Esophagus muscularis mucosa (tissue), 4 donors: ENCODE results near the gene MAP2K5. TPM values are rescaled to one million over a fixed set of nuclear protein-coding genes. Genes with fewer than 3 reads are reported as not detected.

Experiments used
- DNase-seq: peaks from one replicate; pipeline ENCODE4 v3.0.0-alpha.2; 2017; ENCODE audit errors: extremely low spot score
- H3K27ac ChIP-seq, 4 donors: fragments of 200-600 bp; sonication (generic); replicated peaks in 1 of 4; 1 replicate in 3 of 4; 2 replicates in 1 of 4; pipeline ENCODE4 v1.5.1; 2016 to 2019; ENCODE audit warnings: mild to moderate bottlenecking in 1 of 4
- H3K27me3 ChIP-seq, 4 donors: fragments of 200-600 bp; sonication (generic); one replicate each; pipeline versions ENCODE4 v1.5.1 to v1.6.0; 2016 to 2019
- H3K36me3 ChIP-seq, 4 donors: fragments of 200-600 bp; sonication (generic); one replicate each; pipeline ENCODE4 v1.5.1; 2016 to 2019
- H3K4me1 ChIP-seq, 4 donors: fragments of 200-600 bp; sonication (generic); one replicate each; pipeline ENCODE4 v1.5.1; 2016 to 2019
- H3K4me3 ChIP-seq, 4 donors: fragments of 200-600 bp; sonication (generic); 1 replicate in 2 of 4; 2 replicates in 2 of 4; pipeline ENCODE4 v1.5.1; 2016 to 2019; ENCODE audit warnings: mild to moderate bottlenecking in 4 of 4, moderate library complexity in 1 of 4
- H3K9me3 ChIP-seq, 4 donors: fragments of 200-600 bp; sonication (generic); 1 replicate in 3 of 4; 2 replicates in 1 of 4; pipeline ENCODE4 v1.5.1; 2016 to 2019
- CTCF ChIP-seq, 3 experiments: fragments of 200-600 bp in 2 of 3; fragments of 450-650 bp in 1 of 3; sonication (generic) in 2 of 3; IDR thresholded peaks; one replicate each; pipeline ENCODE4 v1.5.1; 2017 to 2019; ENCODE audit warnings: antibody characterized with exemption in 3 of 3, mild to moderate bottlenecking in 2 of 3, moderate library complexity in 1 of 3
- EP300 ChIP-seq: sonication (generic); formaldehyde crosslinking; IDR thresholded peaks from one replicate; pipeline ENCODE4 v1.6.1; 2017; ENCODE audit warnings: antibody characterized with exemption
- POLR2A ChIP-seq: fragments of 450-650 bp; IDR thresholded peaks from one replicate; pipeline ENCODE4 v1.6.1; 2017; ENCODE audit warnings: antibody characterized with exemption, moderate library complexity, mild to moderate bottlenecking, low read depth
- POLR2AphosphoS5 ChIP-seq, 2 donors: sonication (generic); formaldehyde crosslinking; IDR thresholded peaks; one replicate each; pipeline ENCODE4 v1.6.1; 2017; ENCODE audit warnings: antibody characterized with exemption in 2 of 2
- WGBS: methylation state at CpG from one replicate; pipeline ENCODE4 v1.1.5; 2018; 5-methylcytosine and 5-hydroxymethylcytosine counted together
- intact Hi-C: fragments of 100-400 bp; cut with DNase I; formaldehyde crosslinking; loops from one replicate; pipeline ENCODE4 v1.15.1; 2023
- total RNA-seq, 4 donors: library from RNA; depleted of rRNA; stranded (reverse); fragments of >200 nt; gene quantifications; one replicate each; pipeline versions ENCODE4 v1.1.0 to v1.2.1, GENCODE V29; 2016

Gene MAP2K5
- total RNA-seq, 4 donors from 2014 or later, result 7.8 to 11.9 (median 10.6) TPM

- H3K27me3 ChIP-seq, result no peaks in the 10 kb centered on the region
- WGBS, result 92% methylated on average over 6 of the region's 6 CpGs
- peaks cover 3 to 58% (median 35%) of the 10 kb centered on the region in 4 donors for H3K36me3 ChIP-seq
- H3K9me3 ChIP-seq, result no peaks in the 10 kb centered on the region
- intact Hi-C loops, result no loop called here
- no peak overlapping the region for H3K27ac ChIP-seq
- TF ChIP-seq EP300, result no peak
- no peak for TF ChIP-seq POLR2A
- TF ChIP-seq CTCF (IDR thresholded peaks at IDR 0.05), result no peak
- TF ChIP-seq POLR2AphosphoS5 (IDR thresholded peaks at IDR 0.05), result no peak
- DNase-seq, result no peak
- H3K4me3 ChIP-seq, result no peak overlapping the region
- H3K4me1 ChIP-seq, result no peaks in the 10 kb centered on the region
These were observed 51.1 kb downstream of the MAP2K5 start for GRCh38 chr15:67593562-67593961.

- DNase-seq, result no peak
- Histone ChIP-seq H3K4me1 (no peaks in the 10 kb centered on the region), H3K36me3 (peaks cover 0 to 52% (median 34%) of the 10 kb centered on the region in 4 donors), H3K27ac (no peak overlapping the region), H3K27me3 (no peaks in the 10 kb centered on the region), H3K4me3 (no peak overlapping the region), H3K9me3 (no peaks in the 10 kb centered on the region)
- TF ChIP-seq POLR2A (no peak), EP300 (no peak), CTCF (IDR thresholded peaks at IDR 0.05) (no peak), POLR2AphosphoS5 (IDR thresholded peaks at IDR 0.05) (no peak)
- intact Hi-C loops, result no loop called here
These were observed 52.3 kb downstream of the MAP2K5 start for GRCh38 chr15:67594770-67595169.

- no peak overlapping the region for H3K4me3 ChIP-seq
- H3K27me3 ChIP-seq, result no peaks in the 10 kb centered on the region
- no peak overlapping the region for H3K27ac ChIP-seq
- intact Hi-C loops, result no loop called here
- DNase-seq, result no peak
- no peaks in the 10 kb centered on the region for H3K9me3 ChIP-seq
- no peaks in the 10 kb centered on the region for H3K4me1 ChIP-seq
- TF ChIP-seq CTCF (IDR thresholded peaks at IDR 0.05), result no peak
- no peak for TF ChIP-seq POLR2A
- no peak for TF ChIP-seq EP300
- TF ChIP-seq POLR2AphosphoS5 (IDR thresholded peaks at IDR 0.05), result no peak
- H3K36me3 ChIP-seq, result peaks cover 0 to 52% (median 33%) of the 10 kb centered on the region in 4 donors
These were observed 53.1 kb downstream of the MAP2K5 start for GRCh38 chr15:67595572-67595971.

GRCh38 chr15:67601073-67601472 lies 58.6 kb downstream of the MAP2K5 start:
- Histone ChIP-seq H3K4me3 (no peak overlapping the region), H3K9me3 (no peaks in the 10 kb centered on the region), H3K36me3 (peaks cover 3 to 35% (median 16%) of the 10 kb centered on the region in 4 donors), H3K4me1 (no peaks in the 10 kb centered on the region), H3K27me3 (no peaks in the 10 kb centered on the region), H3K27ac (no peak overlapping the region)
- TF ChIP-seq POLR2AphosphoS5 (IDR thresholded peaks at IDR 0.05) (no peak), EP300 (no peak), POLR2A (no peak), CTCF (IDR thresholded peaks at IDR 0.05) (no peak)
- no peak for DNase-seq
- WGBS, result 96% methylated on average over 2 of the region's 2 CpGs
- intact Hi-C loops, result no loop called here

GRCh38 chr15:67603063-67603462 lies 60.6 kb downstream of the MAP2K5 start:
- WGBS, result 90% methylated on average over 4 of the region's 4 CpGs
- no peak for DNase-seq
- Histone ChIP-seq H3K36me3 (peaks cover 0 to 26% (median 10%) of the 10 kb centered on the region in 4 donors), H3K9me3 (no peaks in the 10 kb centered on the region), H3K4me3 (no peak overlapping the region), H3K4me1 (no peaks in the 10 kb centered on the region), H3K27me3 (no peaks in the 10 kb centered on the region), H3K27ac (no peak overlapping the region)
- intact Hi-C loops, result no loop called here
- TF ChIP-seq POLR2AphosphoS5 (IDR thresholded peaks at IDR 0.05), result no peak
- no peak for TF ChIP-seq POLR2A
